Upper lobe of right lung (tissue), 1 donor: Measurements from ENCODE around the gene CDX1. TPM values are rescaled to one million over a fixed set of nuclear protein-coding genes. Genes with fewer than 3 reads are reported as not detected.

Experiments used
- ATAC-seq: fragments of 200-7000 bp; cut with Tn5 transposase; one replicate; pipeline ENCODE4 v1.9.1; 2020; ENCODE audit warnings: mild to moderate bottlenecking, moderate library complexity
- DNase-seq: peaks from one replicate; pipeline ENCODE4 v3.0.0-alpha.2; 2020
- H3K27ac ChIP-seq: fragments of 200-600 bp; one replicate; pipeline ENCODE4 v1.8.0; 2022
- H3K27me3 ChIP-seq: fragments of 200-600 bp; one replicate; pipeline ENCODE4 v1.8.0; 2022; ENCODE audit warnings: mild to moderate bottlenecking
- H3K36me3 ChIP-seq: fragments of 200-600 bp; one replicate; pipeline ENCODE4 v1.8.0; 2022
- H3K4me1 ChIP-seq: fragments of 200-600 bp; one replicate; pipeline ENCODE4 v1.8.0; 2022
- H3K4me3 ChIP-seq: fragments of 200-600 bp; one replicate; pipeline ENCODE4 v1.8.0; 2022; ENCODE audit warnings: mild to moderate bottlenecking
- H3K9me3 ChIP-seq: fragments of 200-600 bp; one replicate; pipeline ENCODE4 v1.8.0; 2022
- intact Hi-C: fragments of 100-400 bp; cut with DNase I; formaldehyde crosslinking; loops from one replicate; pipeline ENCODE4 v1.11.0; 2022
- total RNA-seq: library from RNA; stranded (reverse); fragmentation: NEBNext Ultra II Directional; extraction: Animal tissue kit (Norgen Biotek cat#: 25700); gene quantifications from one replicate; pipeline ENCODE4 v1.2.1, GENCODE V29; 2021
- TF ChIP-seq, protein P1 (sequence below): fragments of 200-600 bp; IDR thresholded peaks from one replicate; pipeline ENCODE4 v1.8.0; 2022; ENCODE audit warnings: antibody characterized with exemption
- donor health status: DM: no; HTN: yes; CAD: no; lungs with severe emphysema.

Gene CDX1
- total RNA-seq, 1 donor from 2014 or later, result not detected

DNA sequence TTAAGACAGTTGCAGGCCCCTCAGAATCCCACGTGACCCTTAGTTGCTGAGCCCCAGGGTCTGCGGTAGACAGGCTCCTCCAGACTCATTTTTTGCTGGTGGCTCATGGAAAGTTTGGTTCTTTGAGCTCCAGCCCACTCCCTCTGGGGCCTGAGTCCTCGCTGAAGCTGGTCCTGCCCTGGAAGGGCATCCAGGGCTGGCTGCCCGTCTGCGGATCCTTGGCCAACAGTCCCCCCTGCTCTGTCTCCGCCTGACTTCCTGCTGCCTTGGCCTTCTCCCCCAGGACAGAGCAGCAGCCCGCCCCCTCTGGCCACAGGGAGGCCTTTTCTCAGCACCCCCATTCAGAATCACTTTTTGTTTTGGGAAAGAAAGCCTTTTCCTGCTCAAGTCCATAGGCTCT, 47.7 kb downstream of the CDX1 start:
- Histone ChIP-seq H3K4me3 (no peak overlapping the region), H3K36me3 (no peaks in the 10 kb centered on the region), H3K27ac (no peak overlapping the region), H3K4me1 (peaks cover 3% of the 10 kb centered on the region), H3K9me3 (no peaks in the 10 kb centered on the region), H3K27me3 (no peaks in the 10 kb centered on the region)
- ATAC-seq, result no peak
- DNase-seq, result no peak
- intact Hi-C loops, result no loop called here
- TF ChIP-seq, protein P1, sequence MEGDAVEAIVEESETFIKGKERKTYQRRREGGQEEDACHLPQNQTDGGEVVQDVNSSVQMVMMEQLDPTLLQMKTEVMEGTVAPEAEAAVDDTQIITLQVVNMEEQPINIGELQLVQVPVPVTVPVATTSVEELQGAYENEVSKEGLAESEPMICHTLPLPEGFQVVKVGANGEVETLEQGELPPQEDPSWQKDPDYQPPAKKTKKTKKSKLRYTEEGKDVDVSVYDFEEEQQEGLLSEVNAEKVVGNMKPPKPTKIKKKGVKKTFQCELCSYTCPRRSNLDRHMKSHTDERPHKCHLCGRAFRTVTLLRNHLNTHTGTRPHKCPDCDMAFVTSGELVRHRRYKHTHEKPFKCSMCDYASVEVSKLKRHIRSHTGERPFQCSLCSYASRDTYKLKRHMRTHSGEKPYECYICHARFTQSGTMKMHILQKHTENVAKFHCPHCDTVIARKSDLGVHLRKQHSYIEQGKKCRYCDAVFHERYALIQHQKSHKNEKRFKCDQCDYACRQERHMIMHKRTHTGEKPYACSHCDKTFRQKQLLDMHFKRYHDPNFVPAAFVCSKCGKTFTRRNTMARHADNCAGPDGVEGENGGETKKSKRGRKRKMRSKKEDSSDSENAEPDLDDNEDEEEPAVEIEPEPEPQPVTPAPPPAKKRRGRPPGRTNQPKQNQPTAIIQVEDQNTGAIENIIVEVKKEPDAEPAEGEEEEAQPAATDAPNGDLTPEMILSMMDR, result no peak

DNA sequence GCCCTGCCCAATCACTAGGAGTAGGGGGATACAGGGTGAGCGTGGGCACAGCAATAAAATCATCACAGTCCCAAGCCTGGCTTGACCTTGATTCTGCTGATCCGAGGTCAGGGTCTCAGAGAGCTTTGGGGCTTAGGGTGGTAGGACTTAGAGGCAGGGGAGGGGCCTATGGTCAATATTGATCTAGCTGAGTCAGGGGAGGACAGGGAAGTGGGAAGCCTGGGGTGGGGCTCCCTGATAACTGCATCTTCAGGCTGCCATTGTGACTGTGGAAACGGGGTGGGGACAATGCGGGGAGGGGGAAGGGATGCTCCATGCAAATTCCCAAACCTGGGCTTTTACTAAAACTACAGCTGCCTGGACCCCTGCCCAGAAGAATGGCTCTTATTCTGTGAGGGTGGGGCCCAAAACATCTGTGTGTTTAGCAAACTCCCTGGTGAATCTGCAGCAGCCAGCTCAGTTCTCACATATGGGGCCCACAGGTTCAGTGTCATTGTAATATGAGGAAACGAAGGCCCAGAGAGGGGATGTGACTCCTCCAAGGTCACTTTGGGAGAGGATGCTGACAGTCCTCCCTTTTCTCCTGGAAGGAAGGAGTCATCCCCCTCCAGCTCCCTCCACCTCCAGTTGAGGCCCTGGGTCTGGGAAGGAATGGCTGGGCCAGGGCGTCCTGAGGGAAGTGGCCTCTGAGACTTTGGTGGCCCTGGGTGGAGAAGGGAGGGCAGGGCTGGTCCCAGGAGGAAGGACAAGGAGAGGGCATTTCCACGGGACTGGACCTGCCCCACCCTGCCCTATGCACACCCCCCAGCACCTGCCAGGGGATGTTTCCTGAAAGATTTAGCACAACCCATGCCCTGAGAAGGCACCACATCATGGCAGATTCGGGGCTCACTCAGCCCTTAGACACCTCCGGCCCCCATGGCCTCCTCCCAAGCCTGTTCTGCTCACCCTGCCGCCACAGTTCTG, 49.7 kb downstream of the CDX1 start:
- Histone ChIP-seq H3K36me3 (no peaks in the 10 kb centered on the region), H3K27me3 (no peaks in the 10 kb centered on the region), H3K4me1 (no peaks in the 10 kb centered on the region), H3K9me3 (no peaks in the 10 kb centered on the region), H3K27ac (no peak overlapping the region), H3K4me3 (no peak overlapping the region)
- intact Hi-C loops, result loop anchor here (5.0 kb wide), 1 partner anchor 49 kb away; the partner anchor contains the start of gene CDX1
- ATAC-seq (no peak), DNase-seq (no peak)
- TF ChIP-seq, protein P1, result no peak

DNA sequence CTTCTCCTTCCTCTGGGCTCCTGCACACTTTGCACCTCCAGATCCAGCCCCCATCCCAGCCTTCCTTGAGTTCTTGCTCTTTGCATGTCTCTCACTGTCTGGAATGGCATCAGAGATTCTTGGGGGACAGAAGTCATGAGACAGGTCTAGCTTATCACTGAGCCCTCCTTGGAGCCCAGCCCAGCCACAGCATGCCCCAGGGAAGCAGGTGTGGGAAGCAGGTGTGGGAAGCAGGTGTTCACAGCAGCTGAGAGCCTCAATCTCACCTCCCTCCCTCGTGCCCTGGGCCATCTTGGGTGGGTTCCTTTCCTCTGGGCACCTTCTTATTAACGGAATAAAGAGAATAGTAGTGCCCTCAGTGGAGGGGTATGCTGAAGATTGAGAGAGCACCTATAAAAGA, 50.5 kb downstream of the CDX1 start:
- Histone ChIP-seq H3K4me1 (no peaks in the 10 kb centered on the region), H3K27me3 (no peaks in the 10 kb centered on the region), H3K27ac (no peak overlapping the region), H3K36me3 (no peaks in the 10 kb centered on the region), H3K9me3 (no peaks in the 10 kb centered on the region), H3K4me3 (no peak overlapping the region)
- DNase-seq (no peak), ATAC-seq (no peak)
- intact Hi-C loops, result loop anchor here (5.0 kb wide), 1 partner anchor 50 kb away; the partner anchor contains the start of gene CDX1
- TF ChIP-seq, protein P1, result no peak

DNA sequence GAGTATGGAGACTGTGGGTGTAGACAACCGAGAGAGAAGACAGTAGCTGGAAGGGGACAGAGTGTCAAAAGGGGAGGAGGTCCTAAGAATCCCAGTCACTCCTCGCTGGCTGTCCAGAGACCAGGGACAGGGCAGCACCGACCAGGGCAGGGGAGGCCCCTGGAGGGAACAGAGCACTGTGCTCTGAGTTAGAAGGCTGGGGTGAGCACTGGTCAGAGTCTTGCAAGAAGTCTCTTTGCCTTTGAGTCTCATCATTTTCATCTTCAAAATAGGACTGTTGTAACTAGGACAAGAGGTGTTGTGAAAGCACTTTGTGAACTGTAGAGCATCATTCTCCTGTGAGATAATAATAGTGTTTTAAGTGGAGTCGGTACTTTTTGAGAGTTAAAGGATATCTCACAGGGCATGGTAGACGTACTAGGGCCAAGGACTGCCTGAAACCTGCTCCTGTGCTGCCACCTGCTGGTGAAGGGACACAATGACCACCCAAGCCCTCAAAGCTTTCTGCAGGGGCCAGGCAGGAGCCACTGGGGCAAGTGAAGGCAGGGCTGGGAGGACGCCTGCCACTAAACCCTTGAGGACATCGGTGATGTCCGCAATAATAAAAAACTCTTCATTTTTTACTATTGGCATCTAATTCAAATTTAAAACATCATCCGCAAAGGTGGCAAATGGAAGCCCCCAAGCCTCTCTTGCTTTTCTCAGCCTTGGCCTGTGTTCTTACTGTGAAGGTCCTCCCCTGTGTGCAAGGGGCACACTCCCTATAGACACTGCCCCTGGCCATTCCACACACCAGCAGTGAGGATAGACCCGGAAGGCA, 51.5 kb downstream of the CDX1 start:
- Histone ChIP-seq H3K36me3 (no peaks in the 10 kb centered on the region), H3K9me3 (no peaks in the 10 kb centered on the region), H3K27me3 (no peaks in the 10 kb centered on the region), H3K4me1 (no peaks in the 10 kb centered on the region), H3K4me3 (no peak overlapping the region), H3K27ac (no peak overlapping the region)
- DNase-seq (peak; percentile 86), ATAC-seq (peak; percentile 93)
- TF ChIP-seq, protein P1, result peak; percentile 95
- intact Hi-C loops, result loop anchor here (5.0 kb wide), 1 partner anchor 51 kb away; the partner anchor contains the start of gene CDX1

DNA sequence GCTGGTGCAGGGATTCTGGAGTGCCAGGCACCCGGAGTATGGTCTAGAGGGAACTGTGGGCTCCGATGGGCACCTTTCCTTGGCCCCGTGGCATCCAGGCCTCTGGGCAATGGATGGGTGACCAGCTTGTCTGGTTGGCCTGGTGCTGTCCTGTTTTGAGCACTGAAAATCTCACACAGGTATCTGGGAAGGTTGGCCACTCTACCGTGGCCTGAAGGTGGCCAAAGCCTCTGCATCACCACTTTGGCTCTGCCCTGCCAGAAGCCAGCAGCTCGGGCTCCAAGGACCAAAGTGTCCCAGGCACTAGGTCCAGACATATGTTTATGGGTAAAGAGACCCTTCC, 52.1 kb downstream of the CDX1 start:
- H3K9me3 ChIP-seq, result no peaks in the 10 kb centered on the region
- intact Hi-C loops, result loop anchor here (5.0 kb wide), 1 partner anchor 51 kb away; the partner anchor contains the start of gene CDX1
- H3K27me3 ChIP-seq, result no peaks in the 10 kb centered on the region
- TF ChIP-seq, protein P1, result no peak
- no peaks in the 10 kb centered on the region for H3K36me3 ChIP-seq
- no peak for ATAC-seq
- no peak overlapping the region for H3K27ac ChIP-seq
- no peaks in the 10 kb centered on the region for H3K4me1 ChIP-seq
- no peak for DNase-seq
- H3K4me3 ChIP-seq, result no peak overlapping the region
